Measurements from ENCODE around the gene KRTAP22-1. TPM values are rescaled to one million over a fixed set of nuclear protein-coding genes. Genes with fewer than 3 reads are reported as not detected.

Gene KRTAP22-1
- total and polyA plus RNA-seq, 2 of the 8 experiments (the other 6 are each of a cell fraction or from before 2014, with no cell fraction given) = not detected

DNA sequence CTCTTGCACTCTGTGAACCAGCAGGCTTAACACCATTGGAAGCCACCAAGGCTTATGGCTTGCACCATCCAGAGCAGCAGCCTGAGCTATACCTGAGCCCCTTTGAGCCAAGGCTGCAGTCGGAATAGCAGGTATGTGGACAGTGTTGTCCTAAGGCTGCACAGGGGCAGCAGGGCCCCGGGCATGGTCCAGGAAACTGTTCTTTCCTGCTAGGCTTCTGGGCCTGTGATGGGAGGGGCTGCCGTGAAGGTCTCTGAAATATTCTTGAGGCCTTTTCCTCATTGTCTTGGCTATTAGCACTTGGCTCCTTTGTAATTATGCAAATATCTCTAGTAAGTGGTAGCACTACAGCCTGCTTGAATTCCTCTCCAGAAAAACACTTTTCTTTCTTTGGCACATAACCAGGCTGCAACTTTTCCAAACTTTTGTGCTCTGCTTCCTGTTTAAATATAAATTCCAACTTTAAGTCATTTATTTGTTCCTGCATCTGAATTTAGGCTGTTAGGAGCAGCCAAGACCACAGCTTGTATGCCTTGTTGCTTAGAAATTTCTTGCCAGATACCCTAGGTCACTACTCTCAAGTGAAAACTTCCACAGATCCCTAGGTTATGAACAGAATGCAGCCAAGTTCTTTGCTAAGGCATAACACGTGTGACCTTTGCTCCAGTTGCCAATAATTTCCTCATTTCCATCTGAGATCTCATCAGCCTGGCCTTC, 24.7 kb downstream of the KRTAP22-1 start:
- no peak overlapping the region for H3K56ac ChIP-seq (replicated peaks; ENCODE audit: insufficient read length, low read depth, low read length)
- no peak overlapping the region for H3K18ac ChIP-seq (ENCODE audit: extremely low read depth, low read length)
- no peak for DNase-seq (ENCODE audit: low read depth in 1 of 2, low spot score in 2 of 2)
- no peak overlapping the region for H2AK5ac ChIP-seq (ENCODE audit: low read depth, low read length)
- no peak overlapping the region for H4K91ac ChIP-seq (replicated peaks; ENCODE audit: insufficient read length, low read length)
- no peak overlapping the region for H3K9ac ChIP-seq (replicated peaks in 1 of 4; ENCODE audit: extremely low read depth in 1 of 4, low read depth in 3 of 4, low read length in 3 of 4)
- no peaks in the 10 kb centered on the region for H3K79me1 ChIP-seq (ENCODE audit: low read depth, low read length)
- no peak overlapping the region for H3K27ac ChIP-seq (ENCODE audit: low read depth, low read length)
- no peaks in the 10 kb centered on the region for H4K20me1 ChIP-seq (replicated peaks in 1 of 2; ENCODE audit: control insufficient read depth in 1 of 2, insufficient read depth in 2 of 2, low read length in 2 of 2)
- H2BK20ac ChIP-seq (ENCODE audit: low read length) = no peak overlapping the region
- no peak overlapping the region for H4K5ac ChIP-seq (ENCODE audit: insufficient read length, low read depth, low read length)
- H3K79me2 ChIP-seq (ENCODE audit: control insufficient read depth in 1 of 2, insufficient read depth in 2 of 2, low read length in 2 of 2) = no peaks in the 10 kb centered on the region
- 93% methylated on average over 4 of the region's 4 CpGs; no CpG with 5 or more reads in 1 of the 2 experiments for WGBS, 2 experiments (ENCODE audit: extremely low coverage in 1 of 2, insufficient coverage in 1 of 2, insufficient read length in 1 of 2, insufficient replicate concordance in 2 of 2, low coverage in 1 of 2, low lambda C conversion rate in 2 of 2, missing lambda C conversion rate in 1 of 2)
- TF ChIP-seq RNF2 (IDR thresholded peaks at IDR 0.05; ENCODE audit: borderline replicate concordance, low read depth, low read length, missing control alignments, poor library complexity, severe bottlenecking) (no peak), POLR2A (IDR thresholded peaks at IDR 0.05; ENCODE audit: control extremely low read depth in 1 of 2, low read depth in 2 of 2, low read length in 2 of 2) (no peak), MAFK (IDR thresholded peaks at IDR 0.05; ENCODE audit: low read depth, low read length) (no peak), EP300 (IDR thresholded peaks at IDR 0.05; ENCODE audit: borderline replicate concordance in 1 of 2, low read depth in 2 of 2, low read length in 2 of 2) (no peak), ASH2L (IDR thresholded peaks at IDR 0.05; ENCODE audit: low read length) (no peak), CBX8 (IDR thresholded peaks at IDR 0.05; ENCODE audit: borderline replicate concordance, low read depth, low read length) (no peak), CTBP2 (IDR thresholded peaks at IDR 0.05; ENCODE audit: borderline replicate concordance, insufficient read depth, insufficient read length, low read length) (no peak), SIRT6 (IDR thresholded peaks at IDR 0.05; ENCODE audit: low read length) (no peak), KDM1A (IDR thresholded peaks at IDR 0.05; ENCODE audit: borderline replicate concordance, low read length) (no peak), SIX5 (IDR thresholded peaks at IDR 0.05; ENCODE audit: low read depth, low read length) (no peak), FOSL1 (IDR thresholded peaks at IDR 0.05; ENCODE audit: insufficient read depth, low read depth, low read length) (no peak)
- TF ChIP-seq, protein P1, sequence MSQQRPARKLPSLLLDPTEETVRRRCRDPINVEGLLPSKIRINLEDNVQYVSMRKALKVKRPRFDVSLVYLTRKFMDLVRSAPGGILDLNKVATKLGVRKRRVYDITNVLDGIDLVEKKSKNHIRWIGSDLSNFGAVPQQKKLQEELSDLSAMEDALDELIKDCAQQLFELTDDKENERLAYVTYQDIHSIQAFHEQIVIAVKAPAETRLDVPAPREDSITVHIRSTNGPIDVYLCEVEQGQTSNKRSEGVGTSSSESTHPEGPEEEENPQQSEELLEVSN (IDR thresholded peaks at IDR 0.05) = no peak
- H2BK120ac ChIP-seq (replicated peaks; ENCODE audit: low read depth, low read length) = no peak overlapping the region
- no peak overlapping the region for H3K4me3 ChIP-seq (ENCODE audit: extremely low read depth in 1 of 4, insufficient read depth in 2 of 4, low read depth in 3 of 4, low read length in 4 of 4)
- no peaks in the 10 kb centered on the region for H3K36me3 ChIP-seq (ENCODE audit: control insufficient read depth in 2 of 4, insufficient read depth in 4 of 4, low read length in 3 of 4)
- no peak overlapping the region for H4K8ac ChIP-seq (ENCODE audit: extremely low read depth, insufficient read depth, low read length)
- peaks cover 7% of the 10 kb centered on the region in 2 experiments for H3K9me3 ChIP-seq (ENCODE audit: insufficient read depth in 2 of 2, low read depth in 1 of 2, low read length in 1 of 2)
- H2BK15ac ChIP-seq (ENCODE audit: low read length) = no peak overlapping the region
- ChIA-PET CTCF (ENCODE audit: partially characterized antibody) (no interaction called here), POLR2A (ENCODE audit: partially characterized antibody) (no interaction called here)
- FAIRE-seq = no peak
- no peak overlapping the region for H3K23ac ChIP-seq (ENCODE audit: insufficient read length)
- H2BK5ac ChIP-seq (ENCODE audit: low read depth, low read length) = no peak overlapping the region
- no peak overlapping the region for H3K14ac ChIP-seq (ENCODE audit: insufficient read length)
- H3K27me3 ChIP-seq (replicated peaks in 1 of 4; ENCODE audit: control insufficient read depth in 3 of 4, extremely low read depth in 1 of 4, insufficient read depth in 3 of 4, low read length in 3 of 4) = peaks cover 0 to 1% (median 0%) of the 10 kb centered on the region in 4 experiments; a peak in 1 of 7 replicates
- H3K4me2 ChIP-seq (ENCODE audit: insufficient read depth in 1 of 2, low read depth in 2 of 2, low read length in 2 of 2) = no peak overlapping the region
- H2BK12ac ChIP-seq (ENCODE audit: low read depth, low read length) = no peak overlapping the region
- H3K4ac ChIP-seq (replicated peaks; ENCODE audit: insufficient read length, low read depth, low read length) = no peak overlapping the region
- no peaks in the 10 kb centered on the region for H3K23me2 ChIP-seq (ENCODE audit: low read depth, low read length)
- H2AFZ ChIP-seq (ENCODE audit: low read length) = no peak overlapping the region
- peaks cover 0 to 2% (median 0%) of the 10 kb centered on the region in 4 experiments; a peak in 2 of 7 replicates for H3K4me1 ChIP-seq (replicated peaks in 1 of 4; ENCODE audit: control insufficient read depth in 3 of 4, insufficient read depth in 4 of 4, low read length in 3 of 4)

Data from H1 (cell line).